Epithelial cell of umbilical artery (primary cell): ENCODE data around the gene ALDH1A1. TPM values are rescaled to one million over a fixed set of nuclear protein-coding genes. Genes with fewer than 3 reads are reported as not detected.

Source experiments
- total RNA-seq: library from RNA; depleted of rRNA; stranded (reverse); fragments of >200 nt; gene quantifications from 2 replicates; pipeline ENCODE4 v1.2.3, GENCODE V29; 2014

The ALDH1A1 gene
- total RNA-seq = 124 and 155 TPM in 2 replicates

GRCh38 chr9:72952914-72953313 is at the start of gene ALDH1A1:
Gene ALDH1A1, minus strand, starts transcription at chr9:72953053. Its CDS starts 53 bp downstream, at chr9:72953000.

Other genes with a start within 250 kb of the ALDH1A1 start
- 543 and 684 TPM in 2 replicates for gene ANXA1, start 198.8 kb upstream of the ALDH1A1 start, total RNA-seq